SU-DHL-6 (cell line): ENCODE results near the gene AQP1.

Experiments
- EZH2phosphoT487 ChIP-seq: fragments of 200-600 bp; sonication (generic), shearing (Covaris generic); conservative IDR thresholded peaks from 2 replicates; pipeline ENCODE4 v1.6.1; 2018; ENCODE audit warnings: mild to moderate bottlenecking, antibody characterized with exemption, low read length, moderate library complexity, mixed read lengths
- TF ChIP-seq, protein P1 (sequence below): fragments of 200-600 bp; sonication (generic); IDR thresholded peaks from one replicate; pipeline ENCODE4 v1.5.1; 2017; ENCODE audit warnings: antibody characterized with exemption, mild to moderate bottlenecking, low read length, moderate library complexity; ENCODE audit not compliant: insufficient read depth, poor library complexity, severe bottlenecking

- TF ChIP-seq, protein P1, sequence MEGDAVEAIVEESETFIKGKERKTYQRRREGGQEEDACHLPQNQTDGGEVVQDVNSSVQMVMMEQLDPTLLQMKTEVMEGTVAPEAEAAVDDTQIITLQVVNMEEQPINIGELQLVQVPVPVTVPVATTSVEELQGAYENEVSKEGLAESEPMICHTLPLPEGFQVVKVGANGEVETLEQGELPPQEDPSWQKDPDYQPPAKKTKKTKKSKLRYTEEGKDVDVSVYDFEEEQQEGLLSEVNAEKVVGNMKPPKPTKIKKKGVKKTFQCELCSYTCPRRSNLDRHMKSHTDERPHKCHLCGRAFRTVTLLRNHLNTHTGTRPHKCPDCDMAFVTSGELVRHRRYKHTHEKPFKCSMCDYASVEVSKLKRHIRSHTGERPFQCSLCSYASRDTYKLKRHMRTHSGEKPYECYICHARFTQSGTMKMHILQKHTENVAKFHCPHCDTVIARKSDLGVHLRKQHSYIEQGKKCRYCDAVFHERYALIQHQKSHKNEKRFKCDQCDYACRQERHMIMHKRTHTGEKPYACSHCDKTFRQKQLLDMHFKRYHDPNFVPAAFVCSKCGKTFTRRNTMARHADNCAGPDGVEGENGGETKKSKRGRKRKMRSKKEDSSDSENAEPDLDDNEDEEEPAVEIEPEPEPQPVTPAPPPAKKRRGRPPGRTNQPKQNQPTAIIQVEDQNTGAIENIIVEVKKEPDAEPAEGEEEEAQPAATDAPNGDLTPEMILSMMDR: no peak
- TF ChIP-seq EZH2phosphoT487: no peak
Measured at GRCh38 chr7:30970594-30971094, 59.0 kb downstream of the AQP1 start.
